Activated effector memory CD4-positive, alpha-beta T cell treated with anti-CD3 and anti-CD28 coated beads, Interleukin-2, amount 50 U/mL, for 16 hours (primary cell): Measurements from ENCODE around the gene ATP6V0E1.
"Not testable (repeated sequence)": the region's sequence is repeated elsewhere in the genome, so short reads cannot be mapped to it uniquely, and the experiment has no call there.

Experiments used
- DNase-seq: peaks from one replicate; pipeline ENCODE4 v3.0.0-alpha.2; 2020

The ATP6V0E1 gene

GRCh38 chr5:173041881-173042762 is 58.6 kb downstream of the ATP6V0E1 start:
- DNase-seq = no peak

GRCh38 chr5:173042763-173043107 is 59.2 kb downstream of the ATP6V0E1 start:
- no peak for DNase-seq

- DNase-seq = no peak
Measured at GRCh38 chr5:173045474-173045873, 61.9 kb downstream of the ATP6V0E1 start.

GRCh38 chr5:173047096-173047837 is 63.7 kb downstream of the ATP6V0E1 start:
- DNase-seq = not testable (repeated sequence)

GRCh38 chr5:173047838-173048105 is 64.2 kb downstream of the ATP6V0E1 start:
- DNase-seq = no peak

GRCh38 chr5:173050791-173051190 is 67.2 kb downstream of the ATP6V0E1 start:
- DNase-seq = no peak

- DNase-seq = no peak
Measured at GRCh38 chr5:173051746-173052145, 68.2 kb downstream of the ATP6V0E1 start.

- no peak for DNase-seq
Measured at GRCh38 chr5:173053041-173053440, 69.5 kb downstream of the ATP6V0E1 start.

- no peak for DNase-seq
Measured at GRCh38 chr5:173055042-173055721, 71.6 kb downstream of the ATP6V0E1 start.

- DNase-seq = no peak
Measured at GRCh38 chr5:173055722-173055982, 72.1 kb downstream of the ATP6V0E1 start.

GRCh38 chr5:173055983-173056782 is 72.6 kb downstream of the ATP6V0E1 start, which contains the start of gene CREBRF:
Gene CREBRF, plus strand, starts transcription at chr5:173056352. Its CDS starts 24,424 bp downstream, at chr5:173080776.
- peak; percentile 100 for DNase-seq

GRCh38 chr5:173056783-173057061 is 73.2 kb downstream of the ATP6V0E1 start:
- DNase-seq = no peak

GRCh38 chr5:173057062-173057924 is 73.7 kb downstream of the ATP6V0E1 start:
- DNase-seq = peak; percentile 100

GRCh38 chr5:173062141-173062540 is 78.6 kb downstream of the ATP6V0E1 start:
- no peak for DNase-seq

- DNase-seq = no peak
Measured at GRCh38 chr5:173065155-173065554, 81.6 kb downstream of the ATP6V0E1 start.

- DNase-seq = no peak
Measured at GRCh38 chr5:173069671-173070070, 86.1 kb downstream of the ATP6V0E1 start.

GRCh38 chr5:173075137-173075843 is 91.7 kb downstream of the ATP6V0E1 start:
- no peak for DNase-seq

- DNase-seq = no peak
Measured at GRCh38 chr5:173075970-173076369, 92.4 kb downstream of the ATP6V0E1 start.

- DNase-seq = not testable (repeated sequence)
Measured at GRCh38 chr5:173076471-173076870, 92.9 kb downstream of the ATP6V0E1 start.

- DNase-seq = no peak
Measured at GRCh38 chr5:173078878-173079277, 95.3 kb downstream of the ATP6V0E1 start.
